Endothelial cell of umbilical vein (primary cell): ENCODE data around the gene PXMP2. TPM values are rescaled to one million over a fixed set of nuclear protein-coding genes. Genes with fewer than 3 reads are reported as not detected.

Source experiments
- BruUV-seq: library from RNA; stranded (reverse); fragments of 400-500 nt; replicated peaks from 2 replicates; lab custom pipeline; 2021; lab: Mats Ljungman, UMichigan
- CTCF ChIA-PET: fragments of 300-600, 350-600 bp; sonication (Branson Sonifier 250); formaldehyde crosslinking; loops from one replicate; lab custom pipeline; 2021; ENCODE audit warnings: antibody characterized with exemption, inconsistent platforms; lab: Charles Lee
- POLR2A ChIA-PET: fragments of 300-600, 350-600 bp; sonication (Branson Sonifier 250); formaldehyde crosslinking; loops from one replicate; lab custom pipeline; 2021; ENCODE audit warnings: antibody characterized with exemption, inconsistent platforms; lab: Charles Lee
- DNase-seq: peaks from one replicate; pipeline ENCODE4 v3.0.0-alpha.2; 2011; ENCODE audit warnings: low read depth, low spot score
- FAIRE-seq: peaks from 2 replicates; lab custom pipeline; 2011; peaks lifted over from hg19 to GRCh38; lab: Jason Lieb, UNC
- H2AFZ ChIP-seq: 2 replicates; pipeline ENCODE4 v1.6.0; 2012; ENCODE audit warnings: low read depth, low read length, control low read depth, inconsistent platforms
- H3K27ac ChIP-seq: 2 replicates; pipeline ENCODE4 v1.5.1; 2011; ENCODE audit warnings: low read depth, mild to moderate bottlenecking, control low read depth, low read length, moderate library complexity; ENCODE audit not compliant: insufficient read depth
- H3K27me3 ChIP-seq, 2 experiments: 2 replicates each; pipeline versions ENCODE4 v1.6.0 to v1.6.1; 2011; ENCODE audit warnings: low read length in 2 of 2, mixed read lengths in 1 of 2; ENCODE audit not compliant: control insufficient read depth in 2 of 2, insufficient read depth in 2 of 2
- H3K36me3 ChIP-seq, 2 experiments: 2 replicates in 1 of 2; 3 replicates in 1 of 2; pipeline ENCODE4 v1.5.1; 2011; ENCODE audit warnings: low read length in 2 of 2, mild to moderate bottlenecking in 1 of 2, moderate library complexity in 1 of 2; ENCODE audit not compliant: control insufficient read depth in 2 of 2, insufficient read depth in 2 of 2; ENCODE audit errors: extremely low read depth in 1 of 2
- H3K4me1 ChIP-seq: 3 replicates; pipeline ENCODE4 v1.5.1; 2011; ENCODE audit warnings: mild to moderate bottlenecking, low read length; ENCODE audit not compliant: control insufficient read depth, insufficient read depth; ENCODE audit errors: extremely low read depth
- H3K4me2 ChIP-seq: 2 replicates; pipeline ENCODE4 v1.6.1; 2011; ENCODE audit warnings: low read length, control low read depth, mixed read lengths; ENCODE audit not compliant: insufficient read depth
- H3K4me3 ChIP-seq, 3 experiments: fragments of 200-600 bp in 1 of 3; sonication (generic), shearing (Covaris generic) in 1 of 3; replicated peaks in 1 of 3; 2 replicates each; pipeline ENCODE4 v1.5.1; 2011 to 2016; ENCODE audit warnings: control low read depth in 3 of 3, low read length in 3 of 3, mild to moderate bottlenecking in 2 of 3, inconsistent platforms in 1 of 3, low read depth in 1 of 3, moderate library complexity in 1 of 3; ENCODE audit not compliant: insufficient read depth in 1 of 3
- H3K79me2 ChIP-seq: 2 replicates; pipeline ENCODE4 v1.6.0; 2012; ENCODE audit warnings: low read length, inconsistent platforms; ENCODE audit not compliant: control insufficient read depth, insufficient read depth
- H3K9ac ChIP-seq: replicated peaks from 2 replicates; pipeline ENCODE3; 2011; ENCODE audit warnings: low read length, control low read depth; ENCODE audit not compliant: insufficient read depth; ENCODE audit errors: extremely low read depth
- H3K9me1 ChIP-seq: replicated peaks from 3 replicates; pipeline ENCODE4 v1.6.0; 2011; ENCODE audit warnings: mild to moderate bottlenecking, low read length; ENCODE audit not compliant: control insufficient read depth, insufficient read depth; ENCODE audit errors: extremely low read depth
- H3K9me3 ChIP-seq: replicated peaks from 2 replicates; pipeline ENCODE4 v1.5.1; 2012; ENCODE audit warnings: low read length, inconsistent platforms; ENCODE audit not compliant: control insufficient read depth, insufficient read depth
- H4K20me1 ChIP-seq: replicated peaks from 2 replicates; pipeline ENCODE3; 2011; ENCODE audit warnings: mild to moderate bottlenecking, low read length; ENCODE audit not compliant: control insufficient read depth, insufficient read depth; ENCODE audit errors: extremely low read depth
- CTCF ChIP-seq, 2 donors: IDR thresholded peaks; 1 replicate in 1 of 2; 2 replicates in 1 of 2; pipeline ENCODE4 v1.5.1; 2011; ENCODE audit warnings: low read length in 2 of 2, mild to moderate bottlenecking in 2 of 2, moderate library complexity in 2 of 2, control low read depth in 1 of 2, inconsistent platforms in 1 of 2, low read depth in 1 of 2; ENCODE audit not compliant: insufficient read depth in 1 of 2; ENCODE audit errors: extremely low read depth in 1 of 2
- EZH2 ChIP-seq: IDR thresholded peaks from 2 replicates; pipeline ENCODE4 v1.6.1; 2012; ENCODE audit warnings: borderline replicate concordance, low read depth, mild to moderate bottlenecking, moderate library complexity, low read length, inconsistent platforms; ENCODE audit not compliant: severe bottlenecking
- FOS ChIP-seq: IDR thresholded peaks from 2 replicates; pipeline ENCODE4 v1.6.1; 2011; ENCODE audit warnings: mild to moderate bottlenecking, low read length, moderate library complexity, borderline replicate concordance; ENCODE audit not compliant: insufficient read depth
- GATA2 ChIP-seq: IDR thresholded peaks from 2 replicates; pipeline ENCODE4 v1.7.0; 2011; ENCODE audit warnings: low read depth, mild to moderate bottlenecking, moderate library complexity, mixed read lengths, low read length; ENCODE audit not compliant: insufficient read length, insufficient read depth
- JUN ChIP-seq: IDR thresholded peaks from 2 replicates; pipeline ENCODE4 v1.6.1; 2011; ENCODE audit warnings: borderline replicate concordance, low read depth; ENCODE audit not compliant: insufficient read length, insufficient read depth
- MAX ChIP-seq: IDR thresholded peaks from 2 replicates; pipeline ENCODE4 v1.6.1; 2011; ENCODE audit not compliant: insufficient read depth, insufficient read length
- MYC ChIP-seq: IDR thresholded peaks from one replicate; pipeline ENCODE4 v1.6.1; 2011; ENCODE audit warnings: mild to moderate bottlenecking, low read depth, low read length
- POLR2A ChIP-seq: IDR thresholded peaks from 2 replicates; pipeline ENCODE4 v1.6.1; 2012; ENCODE audit warnings: low read depth, mild to moderate bottlenecking, control low read depth, low read length
- POLR2AphosphoS5 ChIP-seq: IDR thresholded peaks from 2 replicates; pipeline ENCODE4 v1.6.1; 2012; ENCODE audit warnings: low read depth, mild to moderate bottlenecking, control low read depth, low read length, moderate library complexity; ENCODE audit not compliant: insufficient read depth
- dilution Hi-C: fragments of 300-500 bp; cut with MboI; formaldehyde crosslinking; loops from one replicate; pipeline ENCODE4 v1.15.0; 2019; ENCODE audit warnings: low sequenced_read_pairs; ENCODE audit not compliant: extremely low pct_ligation_motif_present
- intact Hi-C: fragments of 100-400 bp; cut with micrococcal nuclease; formaldehyde crosslinking; loops from one replicate; pipeline ENCODE4 v1.10.0; 2022
- polyA plus RNA-seq, 4 experiments: library from polyadenylated mRNA; depleted of rRNA in 3 of 4; stranded (reverse) in 3 of 4; unstranded in 1 of 4; fragments of >200 nt; gene quantifications; 2 replicates each; pipeline versions ENCODE4 v1.2.1 to v1.2.3, GENCODE V29; 2011 to 2012; ENCODE audit warnings: missing spikeins in 1 of 4
- total RNA-seq: library from RNA; stranded (reverse); gene quantifications from 2 replicates; pipeline ENCODE4 v1.2.3, GENCODE V29; 2021

The PXMP2 gene
- total and polyA plus RNA-seq, 2 donors (not counting 3 experiments of a cell fraction or from before 2014, with no cell fraction given) = 24.0 to 31.5 TPM

- Histone ChIP-seq H3K9me3 (no peaks in the 10 kb centered on the region), H3K4me3 (no peak overlapping the region), H3K27ac (no peak overlapping the region), H2AFZ (no peak overlapping the region), H4K20me1 (no peaks in the 10 kb centered on the region), H3K9me1 (no peaks in the 10 kb centered on the region), H3K79me2 (no peaks in the 10 kb centered on the region), H3K36me3 (peaks cover 0 to 25% of the 10 kb centered on the region in 2 experiments), H3K4me1 (peaks cover 3% of the 10 kb centered on the region), H3K9ac (no peak overlapping the region), H3K4me2 (no peak overlapping the region), H3K27me3 (no peaks in the 10 kb centered on the region)
- intact Hi-C loops (no loop called here), dilution Hi-C loops (no loop called here)
- ChIA-PET POLR2A (no interaction called here), CTCF (no interaction called here)
- BruUV-seq = no TSS peak
- no peak for FAIRE-seq
- DNase-seq = no peak
- TF ChIP-seq POLR2A (no peak), POLR2AphosphoS5 (no peak), CTCF (IDR thresholded peaks at IDR 0.05; ENCODE audit: extremely low read depth in 1 of 2, insufficient read depth in 1 of 2, low read depth in 1 of 2, low read length in 2 of 2) (no peak), MAX (no peak), GATA2 (no peak), EZH2 (no peak), MYC (no peak), FOS (no peak), JUN (no peak)
Measured at GRCh38 chr12:132669166-132669879, 18.1 kb upstream of the PXMP2 start.
